Activated naive CD4-positive, alpha-beta T cell treated with anti-CD3 and anti-CD28 coated beads, Interleukin-2, amount 10 ng/mL, durations not matched to agents 7 days and 5 days (primary cell): ENCODE measurements around the gene SLC12A8.

ENCODE experiments used
- CTCF ChIA-PET: fragments of 350-600 bp; sonication (Branson Sonifier 250); formaldehyde crosslinking; loops from one replicate; lab custom pipeline; 2021; ENCODE audit warnings: antibody characterized with exemption; lab: Charles Lee
- DNase-seq: peaks from one replicate; pipeline ENCODE4 v3.0.0-alpha.2; 2020
- H3K27ac Mint-ChIP-seq: one replicate; pipeline ENCODE4 v1.8.0; 2021; ENCODE audit warnings: mild to moderate bottlenecking, moderate library complexity, mixed read lengths
- H3K27me3 Mint-ChIP-seq: one replicate; pipeline ENCODE4 v1.8.0; 2021; ENCODE audit warnings: mild to moderate bottlenecking, mixed read lengths
- H3K36me3 Mint-ChIP-seq: one replicate; pipeline ENCODE4 v1.8.0; 2021; ENCODE audit warnings: mixed read lengths
- H3K4me1 Mint-ChIP-seq: one replicate; pipeline ENCODE4 v1.8.0; 2021; ENCODE audit warnings: mixed read lengths
- H3K4me3 Mint-ChIP-seq: one replicate; pipeline ENCODE4 v1.8.0; 2021; ENCODE audit warnings: mild to moderate bottlenecking, moderate library complexity, mixed read lengths
- H3K9me3 Mint-ChIP-seq: one replicate; pipeline ENCODE4 v1.8.0; 2021; ENCODE audit warnings: mixed read lengths

The SLC12A8 gene

GRCh38 chr3:125061170-125061569 lies 151.4 kb downstream of the SLC12A8 start:
- Mint-ChIP-seq H3K36me3 (no peaks in the 10 kb centered on the region), H3K27ac (no peak overlapping the region), H3K4me3 (no peak overlapping the region), H3K9me3 (no peaks in the 10 kb centered on the region), H3K27me3 (peaks cover 80% of the 10 kb centered on the region), H3K4me1 (peaks cover 8% of the 10 kb centered on the region)
- CTCF ChIA-PET, result interaction anchor here (1.1 kb wide), 1 partner anchor 366 kb away, joined by 3 read pairs; no protein-coding TSS in a partner anchor
- no peak for DNase-seq

GRCh38 chr3:125059488-125060245 lies 152.9 kb downstream of the SLC12A8 start:
- Mint-ChIP-seq H3K36me3 (peaks cover 3% of the 10 kb centered on the region), H3K4me3 (no peak overlapping the region), H3K9me3 (no peaks in the 10 kb centered on the region), H3K4me1 (peaks cover 12% of the 10 kb centered on the region), H3K27me3 (peaks cover 73% of the 10 kb centered on the region), H3K27ac (no peak overlapping the region)
- CTCF ChIA-PET, result no interaction called here
- no peak for DNase-seq

GRCh38 chr3:125058959-125059358 lies 153.6 kb downstream of the SLC12A8 start:
- H3K36me3 Mint-ChIP-seq, result peaks cover 9% of the 10 kb centered on the region
- no peak for DNase-seq
- peaks cover 19% of the 10 kb centered on the region for H3K4me1 Mint-ChIP-seq

GRCh38 chr3:125058529-125058928 lies 154.0 kb downstream of the SLC12A8 start:
- no peaks in the 10 kb centered on the region for H3K9me3 Mint-ChIP-seq
- CTCF ChIA-PET, result no interaction called here
- no peak for DNase-seq
- peaks cover 23% of the 10 kb centered on the region for H3K4me1 Mint-ChIP-seq
- H3K27ac Mint-ChIP-seq, result no peak overlapping the region
- H3K4me3 Mint-ChIP-seq, result no peak overlapping the region
- peaks cover 12% of the 10 kb centered on the region for H3K36me3 Mint-ChIP-seq
- peaks cover 63% of the 10 kb centered on the region for H3K27me3 Mint-ChIP-seq

More at GRCh38 chr3:125058959-125059358, 153.6 kb downstream of the SLC12A8 start:
- Mint-ChIP-seq H3K27ac (no peak overlapping the region), H3K27me3 (peaks cover 67% of the 10 kb centered on the region), H3K9me3 (no peaks in the 10 kb centered on the region), H3K4me3 (no peak overlapping the region)
- CTCF ChIA-PET, result no interaction called here

GRCh38 chr3:125057186-125057850 lies 155.2 kb downstream of the SLC12A8 start:
- Mint-ChIP-seq H3K36me3 (peaks cover 14% of the 10 kb centered on the region), H3K4me1 (peaks cover 35% of the 10 kb centered on the region), H3K4me3 (peak overlapping the region; percentile 6), H3K9me3 (no peaks in the 10 kb centered on the region), H3K27ac (no peak overlapping the region), H3K27me3 (peaks cover 51% of the 10 kb centered on the region)
- CTCF ChIA-PET, result no interaction called here
- no peak for DNase-seq

GRCh38 chr3:125055913-125056745 lies 156.4 kb downstream of the SLC12A8 start, which contains the start of gene HEG1:
HEG1 (minus strand) TSS chr3:125055997; CDS start chr3:125055890, 107 bp downstream.
- H3K27me3 Mint-ChIP-seq, result peaks cover 39% of the 10 kb centered on the region
- peak within 1 kb of the TSS; percentile 97 for H3K4me3 Mint-ChIP-seq
- H3K27ac Mint-ChIP-seq, result peak within 1 kb of the TSS; percentile 93
- H3K4me1 Mint-ChIP-seq, result peaks cover 47% of the 10 kb centered on the region
- CTCF ChIA-PET, result no interaction called here
- H3K36me3 Mint-ChIP-seq, result peaks cover 14% of the 10 kb centered on the region
- peak; percentile 87 for DNase-seq
- no peaks in the 10 kb centered on the region for H3K9me3 Mint-ChIP-seq

GRCh38 chr3:125055331-125055912 lies 157.1 kb downstream of the SLC12A8 start:
- peaks cover 54% of the 10 kb centered on the region for H3K4me1 Mint-ChIP-seq
- peak overlapping the region; percentile 93 for H3K27ac Mint-ChIP-seq
- H3K27me3 Mint-ChIP-seq, result peaks cover 35% of the 10 kb centered on the region
- H3K9me3 Mint-ChIP-seq, result no peaks in the 10 kb centered on the region
- CTCF ChIA-PET, result no interaction called here
- peak overlapping the region; percentile 97 for H3K4me3 Mint-ChIP-seq
- H3K36me3 Mint-ChIP-seq, result peaks cover 19% of the 10 kb centered on the region
- peak; percentile 35 for DNase-seq

- Mint-ChIP-seq H3K4me1 (peaks cover 57% of the 10 kb centered on the region), H3K27me3 (peaks cover 33% of the 10 kb centered on the region), H3K9me3 (no peaks in the 10 kb centered on the region), H3K4me3 (peak overlapping the region; percentile 97), H3K27ac (peak overlapping the region; percentile 93), H3K36me3 (peaks cover 22% of the 10 kb centered on the region)
- DNase-seq, result peak; percentile 43
- CTCF ChIA-PET, result interaction anchor here (1.1 kb wide), 1 partner anchor 87 kb away, joined by 3 read pairs; no protein-coding TSS in a partner anchor
Observed at GRCh38 chr3:125054449-125055329, 157.9 kb downstream of the SLC12A8 start.

- Mint-ChIP-seq H3K27me3 (peaks cover 31% of the 10 kb centered on the region), H3K4me3 (peak overlapping the region; percentile 97), H3K27ac (peak overlapping the region; percentile 93), H3K9me3 (no peaks in the 10 kb centered on the region), H3K4me1 (peaks cover 62% of the 10 kb centered on the region), H3K36me3 (peaks cover 28% of the 10 kb centered on the region)
- CTCF ChIA-PET, result interaction anchor here (1.1 kb wide), 1 partner anchor 87 kb away, joined by 3 read pairs; no protein-coding TSS in a partner anchor
- DNase-seq, result no peak
Observed at GRCh38 chr3:125054062-125054448, 158.5 kb downstream of the SLC12A8 start.

GRCh38 chr3:125053304-125053699 lies 159.2 kb downstream of the SLC12A8 start:
- CTCF ChIA-PET, result interaction anchor here (1.0 to 1.4 kb wide), 4 partner anchors 58 to 532 kb away, joined by 3 to 5 read pairs (median 3); no protein-coding TSS in a partner anchor
- no peaks in the 10 kb centered on the region for H3K9me3 Mint-ChIP-seq
- H3K36me3 Mint-ChIP-seq, result peaks cover 34% of the 10 kb centered on the region
- H3K4me1 Mint-ChIP-seq, result peaks cover 67% of the 10 kb centered on the region
- DNase-seq, result no peak
- H3K27ac Mint-ChIP-seq, result peak overlapping the region; percentile 85
- H3K27me3 Mint-ChIP-seq, result peaks cover 27% of the 10 kb centered on the region
- H3K4me3 Mint-ChIP-seq, result peak overlapping the region; percentile 97

- no peaks in the 10 kb centered on the region for H3K9me3 Mint-ChIP-seq
- H3K36me3 Mint-ChIP-seq, result peaks cover 37% of the 10 kb centered on the region
- H3K4me3 Mint-ChIP-seq, result peak overlapping the region; percentile 97
- CTCF ChIA-PET, result interaction anchor here (1.0 to 1.4 kb wide), 3 partner anchors 58 to 533 kb away, joined by 3 to 5 read pairs (median 3); no protein-coding TSS in a partner anchor
- H3K27me3 Mint-ChIP-seq, result peaks cover 24% of the 10 kb centered on the region
- peak overlapping the region; percentile 85 for H3K27ac Mint-ChIP-seq
- peaks cover 68% of the 10 kb centered on the region for H3K4me1 Mint-ChIP-seq
- DNase-seq, result no peak
Observed at GRCh38 chr3:125052624-125053303, 159.8 kb downstream of the SLC12A8 start.
